Muscle layer of colon (tissue), 2 donors: ENCODE data around the gene GPATCH1.
"Not testable (repeated sequence)": the region's sequence is repeated elsewhere in the genome, so short reads cannot be mapped to it uniquely, and the experiment has no call there.

Experiments
- H3K27ac ChIP-seq: one replicate; pipeline ENCODE4 v1.7.0; 2013; ENCODE audit warnings: low read depth, mild to moderate bottlenecking, low read length, moderate library complexity
- H3K27me3 ChIP-seq, 2 donors: one replicate each; pipeline ENCODE4 v1.7.0; 2013; ENCODE audit warnings: low read length in 2 of 2, mild to moderate bottlenecking in 2 of 2; ENCODE audit not compliant: insufficient read depth in 2 of 2, control insufficient read depth in 1 of 2
- H3K36me3 ChIP-seq: one replicate; pipeline ENCODE4 v1.7.0; 2013; ENCODE audit warnings: mild to moderate bottlenecking, low read length; ENCODE audit not compliant: insufficient read depth
- H3K4me1 ChIP-seq: one replicate; pipeline ENCODE4 v1.7.0; 2013; ENCODE audit warnings: mild to moderate bottlenecking, low read length; ENCODE audit not compliant: insufficient read depth
- H3K4me3 ChIP-seq, 2 donors: one replicate each; pipeline ENCODE4 v1.7.0; 2013; ENCODE audit warnings: low read length in 2 of 2, low read depth in 1 of 2, mild to moderate bottlenecking in 1 of 2, moderate library complexity in 1 of 2
- H3K9ac ChIP-seq: one replicate; pipeline ENCODE4 v1.7.0; 2013; ENCODE audit warnings: low read length
- H3K9me3 ChIP-seq: one replicate; pipeline ENCODE4 v1.7.0; 2013; ENCODE audit warnings: mild to moderate bottlenecking, low read length
- donor health status: abdominal sarcoma.
- donor health status: Adenocarcinoma of cecum.

GPATCH1 gene

GRCh38 chr19:33080761-33081681 is at the start of gene GPATCH1:
GPATCH1 (plus strand) TSS chr19:33081181; CDS start chr19:33081194, 13 bp downstream.
- no peaks in the 10 kb centered on the region for H3K9me3 ChIP-seq
- H3K36me3 ChIP-seq = no peaks in the 10 kb centered on the region
- H3K27me3 ChIP-seq = no peaks in the 10 kb centered on the region
- peak within 1 kb of the TSS; percentile 82 for H3K9ac ChIP-seq
- peaks cover 10% of the 10 kb centered on the region for H3K4me1 ChIP-seq
- peak within 1 kb of the TSS; percentile 91 to 93 for H3K4me3 ChIP-seq
- peak within 1 kb of the TSS; percentile 64 for H3K27ac ChIP-seq

DNA sequence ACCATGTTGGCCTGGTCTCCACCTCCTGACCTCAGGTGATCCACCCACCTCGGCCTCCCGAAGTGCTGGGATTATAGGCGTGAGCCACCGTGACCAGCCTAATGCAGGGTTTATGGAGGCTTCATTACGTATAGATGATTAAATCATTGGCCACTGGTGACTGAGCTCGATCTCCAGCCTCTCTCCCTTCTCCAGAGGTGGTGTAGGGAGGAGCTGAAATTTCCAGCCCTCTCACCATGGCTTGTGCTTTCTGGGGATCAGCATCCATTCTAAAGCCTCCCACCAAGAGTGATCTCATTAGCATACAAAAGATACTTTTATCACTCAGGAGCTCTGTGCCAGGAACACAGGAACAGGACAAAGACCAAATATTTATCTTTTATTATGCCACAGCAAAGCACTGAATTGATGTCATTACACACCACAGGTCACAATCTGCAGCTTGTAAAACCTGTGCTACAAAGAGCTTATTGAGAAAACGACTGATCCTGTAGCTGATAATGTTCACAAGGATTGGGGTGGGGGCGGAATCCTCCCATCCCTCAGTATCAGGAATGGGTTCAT is 48.7 kb upstream of the GPATCH1 start:
- H3K36me3 ChIP-seq = no peaks in the 10 kb centered on the region
- no peaks in the 10 kb centered on the region for H3K9me3 ChIP-seq
- H3K27ac ChIP-seq = no peak overlapping the region
- no peak overlapping the region for H3K4me3 ChIP-seq
- no peaks in the 10 kb centered on the region for H3K4me1 ChIP-seq
- H3K27me3 ChIP-seq = no peaks in the 10 kb centered on the region
- no peak overlapping the region for H3K9ac ChIP-seq

DNA sequence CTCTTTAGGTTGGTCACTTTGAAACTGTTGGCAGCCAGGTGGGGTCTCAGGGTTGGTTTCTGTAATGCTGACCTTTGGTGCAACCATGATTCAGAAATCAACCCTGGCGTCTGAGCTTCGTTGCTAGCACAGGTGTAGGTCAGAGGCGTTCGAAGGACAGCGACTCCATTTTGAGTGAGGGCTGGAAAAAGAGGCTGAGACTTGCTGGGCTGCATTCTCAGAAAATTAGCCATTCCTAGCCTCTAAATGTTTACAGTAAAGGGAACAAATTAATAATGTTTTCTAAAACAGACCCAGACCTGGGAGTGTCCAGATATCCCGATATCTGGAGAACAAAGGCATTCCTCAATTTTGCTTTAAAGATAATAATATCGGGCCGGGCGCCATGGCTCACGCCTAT is 45.5 kb upstream of the GPATCH1 start:
- Histone ChIP-seq H3K9ac (no peak overlapping the region), H3K9me3 (no peaks in the 10 kb centered on the region), H3K4me1 (no peaks in the 10 kb centered on the region), H3K27ac (no peak overlapping the region), H3K36me3 (no peaks in the 10 kb centered on the region), H3K4me3 (no peak overlapping the region), H3K27me3 (no peaks in the 10 kb centered on the region)

DNA sequence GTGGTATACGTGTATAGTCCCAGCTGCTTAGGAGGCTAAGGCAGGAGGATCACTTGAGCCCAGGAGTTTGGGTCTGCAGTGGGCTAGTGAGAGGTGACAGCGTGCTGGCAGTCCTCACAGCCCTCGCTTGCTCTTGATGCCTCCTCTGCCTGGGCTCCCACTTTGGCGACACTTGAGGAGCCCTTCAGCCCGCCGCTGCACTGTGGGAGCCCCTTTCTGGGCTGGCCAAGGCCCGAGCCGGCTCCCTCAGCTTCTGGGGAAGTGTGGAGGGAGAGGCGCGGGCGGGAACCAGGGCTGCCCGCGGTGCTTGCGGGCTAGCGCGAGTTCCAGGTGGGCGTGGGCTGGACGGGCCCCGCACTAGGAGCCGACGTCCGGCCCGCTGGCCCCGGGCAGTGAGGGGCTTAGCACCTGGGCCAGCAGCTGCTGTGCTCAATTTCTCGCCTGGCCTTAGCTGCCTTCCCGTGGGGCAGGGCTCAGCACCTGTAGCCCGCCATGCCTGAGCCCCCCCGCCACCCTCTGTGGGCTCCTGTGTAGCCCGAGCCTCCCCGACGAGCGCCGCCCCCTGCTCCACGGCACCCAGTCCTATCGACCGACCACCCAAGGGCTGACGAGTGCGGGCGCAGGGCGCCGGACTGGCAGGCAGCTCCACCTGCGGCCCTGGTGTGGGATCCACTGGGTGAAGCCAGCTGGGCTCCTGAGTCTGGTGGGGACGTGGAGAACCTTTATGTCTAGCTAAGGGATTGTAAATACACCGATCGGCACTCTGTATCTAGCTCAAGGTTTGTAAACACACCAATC is 44.4 kb upstream of the GPATCH1 start:
- not testable (repeated sequence) for H3K9ac ChIP-seq, H3K4me3 ChIP-seq, H3K27ac ChIP-seq, H3K9me3 ChIP-seq, H3K27me3 ChIP-seq, H3K4me1 ChIP-seq, H3K36me3 ChIP-seq

DNA sequence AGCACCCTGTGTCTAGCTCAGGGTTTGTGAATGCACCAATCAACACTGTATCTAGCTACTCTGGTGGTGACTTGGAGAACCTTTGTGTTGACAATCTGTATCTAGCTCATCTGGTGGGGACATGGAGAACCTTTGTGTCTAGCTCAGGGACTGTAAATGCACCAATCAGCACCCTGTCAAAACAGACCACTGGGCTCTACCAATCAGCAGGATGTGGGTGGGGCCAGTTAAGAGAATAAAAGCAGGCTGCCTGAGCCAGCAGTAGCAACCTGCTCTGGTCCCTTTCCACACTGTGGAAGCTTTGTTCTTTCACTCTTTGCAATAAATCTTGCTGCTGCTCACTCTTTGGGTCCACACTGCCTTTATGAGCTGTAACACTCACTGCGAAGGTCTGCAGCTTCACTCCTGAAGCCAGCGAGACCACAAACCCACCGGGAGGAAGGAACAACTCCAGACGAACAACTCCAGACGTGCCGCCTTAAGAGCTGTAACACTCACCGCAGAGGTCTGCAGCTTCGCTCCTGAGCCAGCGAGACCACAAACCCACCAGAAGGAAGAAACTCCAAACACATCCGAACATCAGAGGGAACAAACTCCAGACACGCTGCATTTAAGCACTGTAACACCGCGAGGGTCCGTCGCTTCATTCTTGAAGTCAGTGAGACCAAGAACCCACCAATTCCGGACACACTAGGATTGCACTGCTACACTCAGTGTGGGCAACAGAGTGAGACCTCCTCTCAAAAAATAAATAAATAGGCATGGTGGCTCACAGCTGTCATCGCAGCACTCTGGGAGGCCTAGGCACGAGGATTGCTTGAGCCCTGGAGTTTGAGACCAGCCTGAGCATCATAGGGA is 43.6 kb upstream of the GPATCH1 start:
- not testable (repeated sequence) for H3K36me3 ChIP-seq, H3K27ac ChIP-seq, H3K9me3 ChIP-seq, H3K4me1 ChIP-seq, H3K27me3 ChIP-seq, H3K4me3 ChIP-seq, H3K9ac ChIP-seq

DNA sequence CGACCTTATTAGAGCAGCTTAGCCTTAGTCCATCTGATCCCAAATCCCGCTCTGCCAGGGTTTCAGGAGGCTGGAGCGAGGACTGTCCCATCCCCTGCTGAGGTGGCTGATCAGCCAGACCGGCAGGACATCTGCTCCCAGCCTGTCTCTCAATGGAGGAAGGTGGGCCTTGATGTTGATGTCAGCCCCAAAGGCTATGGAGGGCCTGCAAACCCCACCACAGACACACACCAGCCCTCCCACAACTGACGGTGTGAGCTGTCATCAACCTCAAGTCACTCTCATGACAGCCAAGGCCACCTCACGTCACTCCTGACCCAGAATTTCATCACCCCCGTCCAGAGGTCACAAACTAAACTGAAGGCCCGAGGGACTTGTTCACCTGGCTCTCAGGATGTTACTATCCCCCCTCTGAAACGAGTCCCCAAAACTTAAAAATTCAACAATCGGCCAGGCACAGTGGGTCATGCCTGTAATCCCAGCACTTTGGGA is 41.8 kb upstream of the GPATCH1 start:
- no peaks in the 10 kb centered on the region for H3K36me3 ChIP-seq
- H3K27me3 ChIP-seq = no peaks in the 10 kb centered on the region
- no peaks in the 10 kb centered on the region for H3K4me1 ChIP-seq
- H3K27ac ChIP-seq = no peak overlapping the region
- H3K9me3 ChIP-seq = no peaks in the 10 kb centered on the region
- H3K9ac ChIP-seq = no peak overlapping the region
- no peak overlapping the region for H3K4me3 ChIP-seq

- Histone ChIP-seq H3K36me3 (no peaks in the 10 kb centered on the region), H3K27ac (no peak overlapping the region), H3K9ac (no peak overlapping the region), H3K4me1 (no peaks in the 10 kb centered on the region), H3K4me3 (no peak overlapping the region), H3K9me3 (no peaks in the 10 kb centered on the region), H3K27me3 (no peaks in the 10 kb centered on the region)
These were observed 41.2 kb upstream of the GPATCH1 start for GRCh38 chr19:33039815-33040214.

DNA sequence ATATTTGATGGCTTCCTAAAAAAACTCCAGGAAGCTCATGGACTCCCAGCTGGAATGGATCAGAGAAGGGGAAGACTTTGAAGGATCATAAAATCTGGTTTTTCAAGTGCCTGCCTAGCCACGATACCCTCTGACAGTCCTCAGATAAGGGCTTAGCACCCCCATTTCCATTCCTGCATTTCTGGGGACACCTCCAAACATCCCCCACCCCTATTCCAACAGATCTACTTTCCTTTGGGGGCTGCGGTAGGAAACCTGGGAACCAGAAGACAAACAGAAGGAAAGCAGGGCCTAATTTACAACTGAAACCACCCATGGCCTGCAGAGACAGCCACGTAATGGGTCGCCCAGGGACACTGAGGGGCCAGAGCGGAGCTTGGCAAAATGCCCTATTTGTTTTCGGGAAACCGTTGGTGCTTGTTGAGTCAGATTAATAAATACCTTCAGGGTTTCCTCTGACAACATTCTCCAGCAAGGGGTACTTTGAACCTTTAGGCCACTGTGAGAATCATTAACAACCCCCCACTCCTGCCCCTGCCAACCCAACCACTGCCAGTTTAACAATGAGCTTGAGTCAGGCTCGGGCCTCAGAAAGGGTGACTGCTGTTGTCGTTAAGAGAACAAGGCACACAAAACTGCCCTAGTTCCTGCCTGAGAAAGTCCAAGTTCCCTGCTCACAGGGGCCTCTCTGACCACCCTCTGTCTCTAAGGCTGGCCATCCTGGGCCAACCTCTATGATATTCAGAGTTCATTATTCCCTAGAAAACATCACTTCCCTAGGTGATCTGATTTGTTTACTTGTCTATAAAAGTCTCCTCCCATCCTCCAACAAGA is 39.8 kb upstream of the GPATCH1 start:
- Histone ChIP-seq H3K27me3 (no peaks in the 10 kb centered on the region), H3K4me1 (no peaks in the 10 kb centered on the region), H3K36me3 (no peaks in the 10 kb centered on the region), H3K9me3 (no peaks in the 10 kb centered on the region), H3K27ac (no peak overlapping the region), H3K9ac (no peak overlapping the region), H3K4me3 (no peak overlapping the region)

DNA sequence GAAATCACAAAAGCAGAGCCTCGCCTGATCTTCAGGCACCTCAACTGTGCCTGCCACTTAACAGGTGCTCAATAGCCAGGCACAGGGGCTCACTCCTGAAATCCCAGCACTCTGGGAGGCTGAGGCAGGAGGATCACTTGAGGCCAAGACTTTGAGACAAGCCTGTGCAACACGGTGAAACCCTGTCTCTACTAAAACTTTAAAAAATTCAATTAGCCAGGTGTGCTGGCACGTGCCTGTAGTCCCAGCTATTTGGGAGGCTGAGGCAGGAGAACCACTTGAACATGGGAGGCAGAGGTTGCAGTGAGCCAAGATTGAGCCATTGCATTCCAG is 39.2 kb upstream of the GPATCH1 start:
- not testable (repeated sequence) for H3K27me3 ChIP-seq, H3K9ac ChIP-seq, H3K4me1 ChIP-seq, H3K36me3 ChIP-seq, H3K9me3 ChIP-seq, H3K27ac ChIP-seq, H3K4me3 ChIP-seq

- no peak overlapping the region for H3K27ac ChIP-seq
- no peaks in the 10 kb centered on the region for H3K27me3 ChIP-seq
- no peak overlapping the region for H3K4me3 ChIP-seq
- H3K9ac ChIP-seq = no peak overlapping the region
- no peaks in the 10 kb centered on the region for H3K4me1 ChIP-seq
- no peaks in the 10 kb centered on the region for H3K9me3 ChIP-seq
- no peaks in the 10 kb centered on the region for H3K36me3 ChIP-seq
These were observed 33.6 kb upstream of the GPATCH1 start for GRCh38 chr19:33047422-33047821.
